ENCODE results near the gene ERGIC3. TPM values are rescaled to one million over a fixed set of nuclear protein-coding genes. Genes with fewer than 3 reads are reported as not detected.

The ERGIC3 gene
- total RNA-seq, 4 donors from 2014 or later = 106 to 199 (median 153) TPM

DNA sequence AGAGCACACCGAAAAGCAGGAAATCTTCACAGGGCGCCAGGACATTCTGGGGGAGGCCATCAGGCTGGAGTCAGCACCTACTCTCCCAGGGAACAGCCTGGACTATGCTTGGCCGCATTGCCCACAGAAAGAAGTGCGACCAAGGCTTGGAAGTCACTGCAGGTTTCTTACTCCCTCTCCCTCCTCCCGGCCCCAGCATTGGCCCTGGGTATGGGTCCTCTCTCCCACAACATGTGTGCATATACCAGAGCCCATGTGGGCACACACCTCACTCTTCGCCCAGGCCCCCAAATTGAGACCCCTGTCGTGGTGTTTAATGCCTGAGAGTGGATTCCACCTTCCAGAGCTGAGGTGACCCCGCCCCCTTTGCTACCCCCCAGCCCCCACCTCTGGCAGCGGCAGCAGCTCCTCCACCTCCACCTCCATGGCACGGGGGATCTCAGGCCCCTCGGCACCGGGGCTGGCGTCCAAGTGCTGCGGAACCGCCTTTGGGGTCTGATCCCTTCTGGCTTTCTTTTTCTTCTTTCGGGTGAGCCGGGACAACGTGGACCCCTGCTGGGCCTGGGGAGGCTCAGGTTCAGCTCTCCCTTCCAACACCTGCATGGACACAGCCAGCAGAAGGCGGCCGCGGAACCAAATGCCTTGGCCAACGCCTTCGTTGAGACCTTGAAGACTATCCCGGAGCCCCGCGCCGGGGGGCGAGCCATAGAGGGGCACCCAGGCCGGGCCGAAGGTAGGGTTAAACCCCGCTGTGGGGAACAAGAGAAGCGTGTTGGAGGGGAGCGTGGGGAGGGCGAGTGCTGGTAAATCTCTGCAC lies 58.5 kb downstream of the ERGIC3 start:
- 22 to 28% methylated on average over 30 to 32 of the region's 34 CpGs for WGBS, 2 donors
- TF ChIP-seq POLR2A (IDR thresholded peaks at IDR 0.05) (no peak), EP300 (IDR thresholded peaks at IDR 0.05) (no peak), CTCF (IDR thresholded peaks at IDR 0.05) (no peak)
- DNase-seq (ENCODE audit: low spot score in 2 of 2) = no peak
- Histone ChIP-seq H3K4me1 (peaks cover 0 to 20% (median 16%) of the 10 kb centered on the region in 4 donors), H3K27ac (no peak overlapping the region), H3K9me3 (no peaks in the 10 kb centered on the region), H3K4me3 (peak overlapping the region; percentile 30 to 56 (median 36)), H3K36me3 (no peaks in the 10 kb centered on the region), H3K27me3 (peaks cover 0 to 38% of the 10 kb centered on the region in 2 donors)

DNA sequence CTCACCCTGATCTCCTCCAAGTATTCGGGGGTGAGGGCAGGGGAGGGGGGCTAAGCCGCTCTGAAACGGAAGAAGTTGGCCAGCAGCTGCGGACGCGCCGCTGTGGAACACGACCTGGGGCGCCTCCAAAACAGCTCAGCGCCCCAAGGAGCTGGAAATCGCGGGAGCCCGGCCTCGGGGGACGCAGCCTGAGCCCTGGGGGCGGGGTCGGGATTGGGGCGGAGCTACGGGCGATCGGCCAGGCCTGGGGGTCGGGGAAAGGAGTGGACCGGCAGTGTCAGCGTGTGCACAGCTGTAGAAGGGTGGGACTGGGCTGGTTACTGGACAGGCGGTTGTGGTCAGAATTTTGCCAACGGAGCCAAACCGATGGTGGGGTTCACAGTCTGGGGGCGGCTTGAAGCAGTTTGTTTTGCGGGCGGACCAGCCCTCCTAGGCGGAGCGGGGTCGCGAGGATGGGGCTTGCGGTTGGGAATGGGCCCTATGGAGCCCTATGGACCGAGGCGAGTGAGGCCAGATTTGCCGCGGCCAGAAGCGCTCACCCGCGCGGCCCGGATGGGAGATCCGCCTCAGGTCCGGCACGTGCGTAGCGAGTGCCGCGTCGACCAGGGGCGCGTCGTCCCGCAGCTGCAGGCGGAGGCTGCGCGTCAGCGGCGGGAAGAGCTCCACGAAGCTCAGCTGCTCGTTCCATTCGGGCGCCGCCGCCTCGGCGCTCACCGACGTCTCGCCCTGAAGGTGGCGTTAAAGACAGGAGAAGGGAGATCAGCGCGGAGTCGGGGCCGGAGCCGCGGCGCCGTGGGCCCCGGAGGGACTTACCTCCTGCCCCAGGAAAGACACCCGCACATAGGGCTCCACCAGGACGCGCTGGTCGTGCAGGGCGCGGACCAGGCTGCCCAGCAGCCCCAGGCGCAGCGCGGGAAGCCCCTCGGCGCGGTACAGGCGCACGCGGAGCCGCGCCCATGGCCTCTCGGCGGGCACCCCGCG lies 59.4 kb downstream of the ERGIC3 start:
- peak overlapping the region in 1 of 4 donors; percentile 46 for H3K27ac ChIP-seq
- peak overlapping the region; percentile 30 to 56 (median 36) for H3K4me3 ChIP-seq
- peak in 1 of 2 donors; percentile 55 for DNase-seq (ENCODE audit: low spot score in 2 of 2)
- no peaks in the 10 kb centered on the region for H3K9me3 ChIP-seq
- H3K27me3 ChIP-seq = peaks cover 0 to 38% of the 10 kb centered on the region in 2 donors
- no peaks in the 10 kb centered on the region for H3K36me3 ChIP-seq
- TF ChIP-seq POLR2A (IDR thresholded peaks at IDR 0.05) = no peak
- TF ChIP-seq CTCF (IDR thresholded peaks at IDR 0.05) = peak; percentile 38 to 67 (median 52)
- peaks cover 0 to 20% (median 16%) of the 10 kb centered on the region in 4 donors for H3K4me1 ChIP-seq
- 1% methylated on average over 30 to 50 of the region's 103 CpGs for WGBS, 2 donors

GRCh38 chr20:35601990-35602389 lies 60.1 kb downstream of the ERGIC3 start:
- no peak for DNase-seq (ENCODE audit: low spot score in 2 of 2)
- peaks cover 0 to 20% (median 16%) of the 10 kb centered on the region in 4 donors for H3K4me1 ChIP-seq
- TF ChIP-seq POLR2A (IDR thresholded peaks at IDR 0.05) (no peak), CTCF (IDR thresholded peaks at IDR 0.05) (no peak), EP300 (IDR thresholded peaks at IDR 0.05) (no peak)
- H3K27me3 ChIP-seq = peaks cover 0 to 38% of the 10 kb centered on the region in 2 donors
- no peaks in the 10 kb centered on the region for H3K9me3 ChIP-seq
- peak overlapping the region in 1 of 4 donors; percentile 46 for H3K27ac ChIP-seq
- H3K4me3 ChIP-seq = peak overlapping the region; percentile 30 to 56 (median 36)
- WGBS, 2 donors = 26 to 42% methylated on average over 15 to 21 of the region's 30 CpGs
- H3K36me3 ChIP-seq = no peaks in the 10 kb centered on the region

DNA sequence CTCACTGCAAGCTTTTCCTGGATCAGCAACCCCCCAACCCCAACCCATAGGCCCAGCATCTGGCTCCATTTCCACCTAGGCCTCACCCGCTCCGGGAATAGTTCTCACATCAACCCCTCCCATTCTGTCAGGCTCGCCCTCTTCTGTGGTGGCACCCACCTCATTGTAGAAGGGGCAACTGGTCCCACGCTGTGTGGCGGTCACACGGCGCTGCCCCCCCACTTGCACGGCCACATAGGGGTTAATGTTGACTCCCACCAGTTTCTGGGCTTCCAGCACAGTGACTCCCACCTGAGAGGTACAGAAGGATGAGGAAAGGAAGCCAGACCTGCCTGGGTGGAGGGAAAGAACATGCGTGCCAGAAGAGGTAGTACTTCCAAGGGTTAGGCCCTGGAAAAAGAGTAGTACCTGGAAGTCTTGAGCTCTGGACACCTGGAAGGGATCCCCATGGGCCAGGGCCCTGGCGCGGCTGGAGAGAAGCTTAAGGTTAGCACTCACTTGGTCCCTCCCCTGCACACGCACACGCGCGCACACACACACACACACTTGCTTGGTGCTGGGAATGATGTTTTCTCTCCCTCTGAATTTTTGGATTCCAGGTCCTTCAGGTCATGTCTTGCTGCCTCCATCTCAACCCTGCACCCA lies 61.1 kb downstream of the ERGIC3 start:
- H3K9me3 ChIP-seq = no peaks in the 10 kb centered on the region
- no peaks in the 10 kb centered on the region for H3K36me3 ChIP-seq
- H3K27me3 ChIP-seq = peaks cover 0 to 38% of the 10 kb centered on the region in 2 donors
- 94% methylated on average over 15 of the region's 15 CpGs for WGBS, 2 donors
- no peak overlapping the region for H3K4me3 ChIP-seq
- H3K4me1 ChIP-seq = peaks cover 0 to 20% (median 16%) of the 10 kb centered on the region in 4 donors
- TF ChIP-seq CTCF (IDR thresholded peaks at IDR 0.05) (no peak), POLR2A (IDR thresholded peaks at IDR 0.05) (no peak), EP300 (IDR thresholded peaks at IDR 0.05) (no peak)
- DNase-seq (ENCODE audit: low spot score in 2 of 2) = no peak
- H3K27ac ChIP-seq = no peak overlapping the region
